NT2/D1 (cell line): ENCODE results near the gene ANKS3.

Source experiments
- SUZ12 ChIP-seq: IDR thresholded peaks from 2 replicates; pipeline ENCODE4 v1.6.1; 2011; ENCODE audit not compliant: insufficient read length, insufficient read depth; ENCODE audit errors: extremely low read depth
- YY1 ChIP-seq: IDR thresholded peaks from 2 replicates; pipeline ENCODE4 v1.6.1; 2011; ENCODE audit not compliant: insufficient read length, insufficient read depth

GRCh38 chr16:4654011-4654963, 79.8 kb downstream of the ANKS3 start:
- TF ChIP-seq YY1 (no peak), SUZ12 (no peak)
